ENCODE measurements around the gene ACTL8.

GRCh38 chr1:17763995-17764394 lies 8.9 kb downstream of the ACTL8 start:
- TF ChIP-seq CTCF (IDR thresholded peaks at IDR 0.05; ENCODE audit: insufficient read depth, low read length) = no peak
- no peak for TF ChIP-seq REST (IDR thresholded peaks at IDR 0.05; ENCODE audit: insufficient replicate concordance, low read depth)
